Measurements from ENCODE around the gene RBMS3. TPM values are rescaled to one million over a fixed set of nuclear protein-coding genes. Genes with fewer than 3 reads are reported as not detected.

Gene RBMS3
- total RNA-seq, 2 donors from 2014 or later: 27.3 to 51.4 TPM

GRCh38 chr3:29880809-29881208 is 599.9 kb downstream of the RBMS3 start:
- no peak for DNase-seq (ENCODE audit: low spot score)
- Histone ChIP-seq H3K36me3 (no peaks in the 10 kb centered on the region), H3K4me1 (no peaks in the 10 kb centered on the region), H3K4me3 (no peak overlapping the region), H3K9me3 (no peaks in the 10 kb centered on the region), H3K27me3 (no peaks in the 10 kb centered on the region), H3K27ac (no peak overlapping the region)
- TF ChIP-seq, protein P1, sequence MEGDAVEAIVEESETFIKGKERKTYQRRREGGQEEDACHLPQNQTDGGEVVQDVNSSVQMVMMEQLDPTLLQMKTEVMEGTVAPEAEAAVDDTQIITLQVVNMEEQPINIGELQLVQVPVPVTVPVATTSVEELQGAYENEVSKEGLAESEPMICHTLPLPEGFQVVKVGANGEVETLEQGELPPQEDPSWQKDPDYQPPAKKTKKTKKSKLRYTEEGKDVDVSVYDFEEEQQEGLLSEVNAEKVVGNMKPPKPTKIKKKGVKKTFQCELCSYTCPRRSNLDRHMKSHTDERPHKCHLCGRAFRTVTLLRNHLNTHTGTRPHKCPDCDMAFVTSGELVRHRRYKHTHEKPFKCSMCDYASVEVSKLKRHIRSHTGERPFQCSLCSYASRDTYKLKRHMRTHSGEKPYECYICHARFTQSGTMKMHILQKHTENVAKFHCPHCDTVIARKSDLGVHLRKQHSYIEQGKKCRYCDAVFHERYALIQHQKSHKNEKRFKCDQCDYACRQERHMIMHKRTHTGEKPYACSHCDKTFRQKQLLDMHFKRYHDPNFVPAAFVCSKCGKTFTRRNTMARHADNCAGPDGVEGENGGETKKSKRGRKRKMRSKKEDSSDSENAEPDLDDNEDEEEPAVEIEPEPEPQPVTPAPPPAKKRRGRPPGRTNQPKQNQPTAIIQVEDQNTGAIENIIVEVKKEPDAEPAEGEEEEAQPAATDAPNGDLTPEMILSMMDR (IDR thresholded peaks at IDR 0.05): no peak

DNA sequence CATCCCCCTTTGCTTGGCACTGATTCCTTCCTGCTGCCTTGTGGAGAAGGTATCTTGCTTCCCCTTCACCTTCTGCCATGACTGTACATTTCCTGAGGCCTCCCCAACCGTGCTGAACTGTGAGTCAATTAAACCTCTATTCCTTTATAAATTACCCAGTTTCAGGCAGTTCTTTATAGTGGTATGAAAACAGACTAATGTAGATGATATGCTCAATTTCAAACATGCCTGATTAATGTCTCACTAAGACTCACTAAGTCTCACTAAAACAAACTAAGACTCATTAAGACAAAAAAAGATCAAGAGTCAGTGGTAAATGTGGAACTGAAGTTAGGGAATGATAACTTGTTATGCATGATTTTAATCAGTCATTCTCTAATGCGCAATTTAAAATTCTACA is 606.6 kb downstream of the RBMS3 start:
- H3K9me3 ChIP-seq: no peaks in the 10 kb centered on the region
- no peak overlapping the region for H3K4me3 ChIP-seq
- TF ChIP-seq, protein P1 (IDR thresholded peaks at IDR 0.05): no peak
- no peak for DNase-seq (ENCODE audit: low spot score)
- no peaks in the 10 kb centered on the region for H3K4me1 ChIP-seq
- no peaks in the 10 kb centered on the region for H3K36me3 ChIP-seq
- H3K27ac ChIP-seq: no peak overlapping the region
- H3K27me3 ChIP-seq: no peaks in the 10 kb centered on the region

- H3K36me3 ChIP-seq: no peaks in the 10 kb centered on the region
- H3K27me3 ChIP-seq: no peaks in the 10 kb centered on the region
- DNase-seq (ENCODE audit: low spot score): no peak
- no peaks in the 10 kb centered on the region for H3K9me3 ChIP-seq
- no peaks in the 10 kb centered on the region for H3K4me1 ChIP-seq
- H3K4me3 ChIP-seq: no peak overlapping the region
- H3K27ac ChIP-seq: no peak overlapping the region
- TF ChIP-seq, protein P1 (IDR thresholded peaks at IDR 0.05): no peak
Measured at GRCh38 chr3:29889215-29889614, 608.3 kb downstream of the RBMS3 start.

- Histone ChIP-seq H3K4me3 (no peak overlapping the region), H3K4me1 (no peaks in the 10 kb centered on the region), H3K27me3 (no peaks in the 10 kb centered on the region), H3K9me3 (no peaks in the 10 kb centered on the region), H3K27ac (no peak overlapping the region), H3K36me3 (no peaks in the 10 kb centered on the region)
- no peak for DNase-seq (ENCODE audit: low spot score)
- TF ChIP-seq, protein P1 (IDR thresholded peaks at IDR 0.05): no peak
Measured at GRCh38 chr3:29890801-29891200, 609.9 kb downstream of the RBMS3 start.

DNA sequence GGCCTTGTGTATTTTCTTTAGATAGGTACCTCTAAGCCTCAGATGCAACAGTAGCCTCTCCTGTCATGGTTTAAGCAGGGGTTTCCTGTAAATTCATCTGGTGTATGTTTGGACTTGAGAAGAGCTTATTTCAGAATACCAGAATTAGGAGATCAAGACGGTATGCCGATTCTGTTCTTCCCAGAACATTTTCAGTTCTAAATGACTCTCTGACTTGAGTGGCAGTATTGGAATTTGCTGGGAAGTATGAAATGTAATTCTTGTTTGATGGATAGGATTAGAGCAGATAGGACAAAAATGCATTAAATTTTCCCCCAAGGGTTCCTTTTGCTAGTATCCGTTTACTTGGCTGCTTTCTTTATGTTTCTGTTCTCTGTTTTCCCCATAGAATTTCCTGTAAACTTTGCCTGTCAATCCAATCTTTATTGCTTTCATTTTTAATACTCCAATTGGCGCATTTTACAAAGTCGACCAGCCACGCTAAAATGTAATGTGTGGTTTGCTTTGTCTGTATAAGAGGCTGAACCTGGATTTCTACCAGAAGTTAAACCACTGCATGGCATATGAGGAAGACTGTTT is 612.2 kb downstream of the RBMS3 start:
- H3K27ac ChIP-seq: no peak overlapping the region
- H3K36me3 ChIP-seq: no peaks in the 10 kb centered on the region
- no peak overlapping the region for H3K4me3 ChIP-seq
- TF ChIP-seq, protein P1 (IDR thresholded peaks at IDR 0.05): no peak
- no peaks in the 10 kb centered on the region for H3K27me3 ChIP-seq
- no peaks in the 10 kb centered on the region for H3K9me3 ChIP-seq
- no peaks in the 10 kb centered on the region for H3K4me1 ChIP-seq
- no peak for DNase-seq (ENCODE audit: low spot score)

DNA sequence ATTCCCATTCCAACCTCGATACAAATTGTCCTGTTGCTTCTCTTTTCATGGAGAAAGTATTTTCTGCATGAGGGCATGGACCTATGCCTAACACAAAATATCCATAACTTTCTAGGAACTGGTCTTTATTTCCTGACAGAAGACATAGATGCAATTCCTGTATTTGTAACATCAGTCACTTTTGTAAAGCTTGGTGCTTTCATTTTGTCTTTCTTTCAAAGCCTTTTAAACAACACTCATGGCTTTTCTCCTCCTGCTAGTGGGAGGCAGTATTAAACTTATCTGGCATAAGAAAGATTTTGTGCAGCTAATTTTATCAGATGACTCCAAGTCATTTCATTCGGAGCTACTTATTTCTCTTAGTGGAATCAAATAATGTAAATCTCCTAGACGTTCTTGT is 616.0 kb downstream of the RBMS3 start:
- no peak overlapping the region for H3K4me3 ChIP-seq
- TF ChIP-seq, protein P1 (IDR thresholded peaks at IDR 0.05): no peak
- no peaks in the 10 kb centered on the region for H3K36me3 ChIP-seq
- DNase-seq (ENCODE audit: low spot score): no peak
- H3K9me3 ChIP-seq: no peaks in the 10 kb centered on the region
- no peaks in the 10 kb centered on the region for H3K27me3 ChIP-seq
- no peaks in the 10 kb centered on the region for H3K4me1 ChIP-seq
- no peak overlapping the region for H3K27ac ChIP-seq
